HG03521 (cell line): Measurements from ENCODE around the gene PDE6H.

Experiments used
- ATAC-seq: cut with Tn5 transposase; IDR thresholded peaks from one replicate; pipeline ENCODE4 v1.9.1; 2021; ENCODE audit warnings: mild to moderate bottlenecking, moderate library complexity; ENCODE audit not compliant: unreplicated experiment

PDE6H gene

DNA sequence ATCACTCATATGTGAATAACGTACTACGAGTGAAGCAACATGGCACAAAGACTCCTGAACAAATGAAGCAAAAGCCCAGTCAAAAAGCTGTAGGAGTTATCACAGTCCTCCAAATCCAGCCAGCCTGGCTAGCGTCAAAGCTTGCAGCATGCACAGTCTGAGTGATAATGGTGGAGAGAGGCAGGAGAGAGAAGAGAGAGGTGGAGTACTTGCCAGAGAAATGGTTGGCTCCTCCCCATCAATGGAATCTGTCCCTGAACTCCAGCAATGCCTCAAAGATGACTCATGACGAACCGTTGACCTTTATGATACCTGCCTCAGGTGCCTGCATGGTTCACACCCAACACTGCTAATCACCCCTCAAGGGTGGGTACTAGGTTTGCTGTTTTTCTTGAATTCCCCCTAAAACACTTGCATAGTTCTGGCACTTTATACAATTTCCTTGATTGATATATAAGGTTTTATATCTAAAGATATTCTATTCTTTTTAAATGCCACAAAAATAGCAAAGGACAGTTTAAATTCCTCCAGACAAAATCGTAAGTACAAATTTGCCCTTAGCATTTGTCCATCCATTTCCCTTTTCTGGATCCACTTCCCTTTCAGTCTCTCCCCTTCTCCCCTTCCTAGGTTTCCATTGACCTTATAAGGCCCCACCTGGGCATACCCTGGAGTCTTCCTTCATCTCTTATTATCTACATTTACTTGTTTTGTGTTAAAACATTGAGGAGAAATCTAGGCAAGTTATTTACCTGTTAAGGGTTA, 21.7 kb upstream of the PDE6H start:
- ATAC-seq: no peak

DNA sequence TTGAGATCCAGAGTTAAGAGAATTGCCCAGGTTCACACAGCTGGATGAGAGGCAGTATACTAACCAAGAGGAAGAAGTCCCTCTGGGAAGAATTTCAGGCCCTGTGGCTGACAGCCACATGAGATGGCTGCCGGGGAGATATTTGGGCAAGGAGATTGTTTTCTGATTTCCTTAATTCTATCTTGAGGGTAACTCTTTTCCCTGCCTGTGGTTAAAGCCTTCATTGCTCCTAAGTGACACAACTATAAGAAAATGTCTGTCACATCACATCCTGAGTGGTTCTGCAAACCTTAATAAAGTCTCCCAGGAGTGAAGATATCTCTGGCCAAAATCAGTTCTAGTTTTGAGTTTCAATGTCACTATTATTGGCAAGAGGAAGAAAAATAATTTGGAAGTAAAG, 21.0 kb upstream of the PDE6H start:
- no peak for ATAC-seq

DNA sequence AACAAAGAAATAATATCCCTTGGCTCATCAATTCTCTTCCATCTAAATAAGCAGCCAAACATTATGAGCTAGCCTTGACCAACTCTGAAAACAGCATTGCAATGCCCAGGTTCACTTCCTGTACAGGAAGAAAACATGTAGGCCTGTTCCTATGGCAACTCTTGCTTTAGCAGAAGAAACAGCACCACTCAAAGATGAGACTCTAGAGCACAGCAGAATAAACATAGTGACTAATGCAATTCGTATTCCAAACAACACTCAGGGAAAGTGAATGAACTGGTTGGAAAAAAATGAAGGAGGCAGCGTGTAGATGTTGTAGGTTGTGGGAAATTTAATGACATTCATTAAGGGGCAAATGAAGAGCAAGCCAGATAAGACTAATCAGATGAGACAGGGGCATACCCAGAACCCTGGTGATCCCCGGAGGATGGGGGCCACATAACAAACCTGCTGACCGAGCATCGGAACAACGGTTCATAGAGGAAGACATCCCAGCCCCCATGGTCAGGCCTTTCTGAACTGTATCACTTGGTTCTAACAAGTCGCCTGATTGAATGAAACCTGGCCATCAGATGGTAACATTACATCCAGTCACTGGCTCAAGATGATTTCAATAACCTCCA, 20.4 kb upstream of the PDE6H start:
- ATAC-seq: peak; percentile 58

DNA sequence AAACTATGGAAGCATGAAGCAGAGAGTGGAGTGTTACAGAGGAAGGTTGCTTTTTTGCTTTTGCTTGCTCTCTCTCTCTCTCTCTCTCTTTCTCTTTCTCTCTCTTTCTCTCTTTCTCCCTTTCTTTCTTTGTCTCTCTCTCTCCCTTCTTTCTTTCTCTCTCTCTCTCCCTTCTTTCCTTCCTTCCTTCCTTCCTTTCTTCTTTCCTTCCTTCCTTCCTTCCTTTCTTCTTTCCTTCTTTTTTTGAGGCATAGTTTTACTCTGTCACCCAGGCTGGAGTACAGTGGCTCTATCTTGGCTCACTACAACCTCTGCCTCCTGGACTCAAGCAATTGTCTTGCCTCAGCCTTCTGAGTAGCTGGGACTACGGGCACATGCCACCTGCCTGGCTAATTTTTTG, 19.1 kb upstream of the PDE6H start:
- no peak for ATAC-seq

DNA sequence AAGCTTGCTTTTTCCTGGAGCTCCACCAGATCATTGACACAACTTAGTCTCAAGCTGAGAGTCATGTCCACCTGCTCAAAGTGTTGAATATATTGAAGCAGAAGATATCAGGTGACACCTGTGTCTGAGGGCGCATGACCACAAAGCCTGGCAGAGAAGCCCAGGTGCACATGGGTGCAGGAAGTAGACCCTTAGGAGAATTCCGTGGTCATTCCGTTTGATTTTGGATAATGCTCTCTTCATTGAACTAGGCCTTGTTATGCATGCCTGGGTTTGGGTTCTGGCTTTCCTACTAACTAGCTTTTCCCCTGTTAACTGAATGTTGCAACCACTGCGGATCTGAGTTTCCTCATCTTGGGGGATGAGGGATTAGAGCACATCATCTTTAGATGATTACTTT, 18.6 kb upstream of the PDE6H start:
- ATAC-seq: no peak

DNA sequence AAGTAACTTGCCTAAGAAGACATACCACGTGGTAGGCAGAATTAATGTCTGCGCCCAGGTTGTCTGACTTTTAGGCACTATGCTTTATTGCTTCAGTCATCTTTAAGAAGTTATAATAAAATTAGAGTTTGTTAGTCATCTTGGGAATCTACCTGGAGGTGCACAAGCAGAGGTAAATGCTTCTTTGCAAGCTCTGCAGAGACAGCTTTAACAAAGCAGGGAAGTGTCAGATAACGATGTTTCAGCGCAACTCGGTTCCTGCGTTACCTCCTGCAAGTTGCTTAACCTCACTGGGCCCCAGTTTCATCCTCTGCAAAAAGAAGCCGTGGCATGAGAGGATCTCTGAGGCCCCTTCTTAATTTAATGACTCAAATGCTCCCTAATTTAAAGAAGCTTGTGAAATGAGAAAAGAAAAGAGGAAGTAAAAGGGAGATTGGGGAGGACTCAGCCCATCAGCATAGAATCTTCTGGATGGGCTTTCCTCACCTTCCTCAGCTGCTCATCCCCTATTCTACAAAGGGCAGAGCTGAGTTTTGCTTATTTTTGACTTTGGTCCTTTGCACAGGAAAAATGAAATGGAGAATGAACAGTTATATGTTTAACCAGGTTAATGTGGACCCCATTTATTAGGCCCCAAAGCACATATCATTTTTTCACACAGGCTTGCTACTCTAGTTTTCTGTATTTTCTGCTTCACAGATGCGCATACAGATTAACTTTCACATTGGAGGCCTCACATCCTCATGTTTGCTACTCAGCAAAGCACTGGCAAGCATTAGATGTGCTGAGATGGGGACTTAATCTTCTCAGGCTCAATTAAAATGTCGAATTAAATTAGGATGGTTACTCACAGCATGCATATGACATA, 16.6 kb upstream of the PDE6H start:
- peak; percentile 22 for ATAC-seq

DNA sequence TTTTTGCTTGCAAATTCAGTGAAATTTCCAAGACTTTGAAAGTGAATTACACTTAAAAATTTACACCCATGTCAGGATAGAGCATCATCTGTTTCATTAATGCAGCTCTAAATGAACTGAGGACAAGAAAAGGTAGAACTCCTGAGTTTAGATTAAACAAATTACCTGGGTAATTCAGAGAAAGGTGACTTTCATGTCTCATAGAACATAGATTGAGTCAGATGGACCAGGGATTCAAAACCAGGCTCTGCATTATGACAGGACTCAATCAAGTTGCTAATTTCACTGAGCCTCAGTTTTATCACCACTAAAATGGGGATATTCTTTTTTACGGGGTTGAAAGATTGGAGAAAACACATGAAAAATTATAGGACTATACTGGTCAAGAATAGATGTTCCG, 15.9 kb upstream of the PDE6H start:
- ATAC-seq: no peak

DNA sequence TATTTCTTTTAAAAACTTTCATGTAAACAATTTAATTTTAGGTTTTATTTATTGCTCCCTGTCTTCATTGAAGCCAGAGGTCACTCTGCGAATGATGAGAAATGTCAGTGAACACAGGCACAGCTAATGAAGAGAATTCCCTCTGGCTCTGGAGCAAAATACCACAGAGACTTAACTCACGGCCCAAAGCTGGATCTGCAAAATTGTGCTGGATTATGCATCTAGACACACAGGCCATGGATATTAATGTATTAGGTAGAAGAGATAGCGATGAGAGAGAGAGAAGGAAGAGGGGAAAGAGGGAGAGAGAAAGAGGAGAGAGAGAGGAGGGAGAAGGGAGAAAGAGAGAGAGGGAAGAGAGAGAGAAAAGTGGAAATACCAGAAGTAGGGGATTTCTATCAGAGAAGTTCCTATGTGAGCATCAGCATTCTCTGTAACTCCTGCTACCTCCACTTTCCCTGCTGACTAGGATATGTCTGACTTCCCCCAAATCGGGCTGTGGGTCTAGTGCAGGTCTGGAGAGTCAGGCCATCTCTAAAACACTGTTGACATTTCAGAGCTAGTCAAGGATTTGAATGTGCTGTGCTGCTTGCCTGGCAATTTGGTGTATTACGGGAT, 15.2 kb upstream of the PDE6H start:
- ATAC-seq: no peak

DNA sequence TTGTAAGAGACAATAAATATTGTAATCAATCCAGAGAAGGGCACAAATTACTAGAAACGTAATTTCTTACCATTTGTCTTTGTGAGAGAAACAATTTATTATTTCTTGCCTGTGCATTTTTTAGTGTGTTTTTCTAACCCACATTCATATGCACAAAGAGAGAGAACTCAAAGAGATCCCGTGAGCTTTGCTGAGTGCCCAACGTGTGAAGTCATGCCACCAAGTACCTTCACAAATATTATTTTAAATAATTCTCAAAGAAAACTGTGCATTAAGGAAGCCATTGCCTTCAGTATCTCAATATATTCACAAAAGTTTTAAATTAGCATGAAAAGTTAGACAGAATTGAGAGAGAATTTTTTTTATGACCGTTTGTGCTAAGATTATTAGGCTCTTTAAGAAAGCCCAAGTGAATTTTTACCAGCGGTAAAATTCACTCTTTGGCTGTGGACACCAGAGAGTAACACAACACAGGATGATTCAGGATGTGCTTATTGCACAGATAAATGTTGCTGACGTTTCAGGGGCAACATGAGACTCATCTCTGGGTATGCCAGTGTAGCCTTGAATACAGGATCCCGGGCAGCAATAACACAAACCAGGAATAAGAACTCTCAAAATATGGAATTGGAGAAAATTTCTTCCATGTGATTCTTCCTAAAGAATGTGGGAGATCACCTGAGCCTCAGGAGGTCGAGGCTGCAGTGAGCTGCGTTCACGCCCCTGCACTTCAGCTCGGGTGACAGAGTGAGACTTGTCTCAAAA, 14.3 kb upstream of the PDE6H start:
- no peak for ATAC-seq

DNA sequence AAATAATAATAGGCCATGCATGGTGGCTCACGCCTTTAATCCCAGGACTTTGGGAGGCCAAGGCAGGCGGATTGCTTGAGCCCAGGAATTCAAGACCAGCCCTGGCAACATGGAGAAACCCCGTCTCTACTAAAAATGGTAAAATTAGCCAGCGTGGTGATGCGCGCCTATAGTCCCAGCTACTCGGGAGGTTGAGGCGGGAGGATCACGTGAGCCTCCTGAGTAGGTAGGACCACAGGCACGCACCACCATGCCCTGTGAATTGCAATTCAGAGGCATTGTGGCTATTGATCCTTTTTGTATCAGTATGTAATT, 13.8 kb upstream of the PDE6H start:
- no peak for ATAC-seq

DNA sequence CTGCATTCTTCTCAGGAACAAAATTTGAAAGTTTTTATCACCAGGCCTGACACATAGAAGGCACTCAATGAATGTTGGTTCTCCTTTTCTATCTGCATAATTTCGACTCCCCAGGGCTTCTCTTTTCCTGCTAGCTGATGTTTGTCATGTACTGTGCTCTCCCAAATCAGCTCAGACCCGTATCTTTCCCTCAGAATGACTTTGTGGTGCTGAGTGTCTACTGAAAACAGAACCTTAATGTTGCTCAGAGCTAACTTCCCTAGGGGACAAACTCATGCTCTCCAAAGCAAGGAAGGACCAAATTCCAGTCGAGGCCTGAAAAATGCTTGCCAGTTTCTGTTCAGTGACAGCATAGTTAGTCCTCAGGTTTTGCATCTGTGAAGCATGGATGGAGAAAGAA, 13.4 kb upstream of the PDE6H start:
- ATAC-seq: no peak

DNA sequence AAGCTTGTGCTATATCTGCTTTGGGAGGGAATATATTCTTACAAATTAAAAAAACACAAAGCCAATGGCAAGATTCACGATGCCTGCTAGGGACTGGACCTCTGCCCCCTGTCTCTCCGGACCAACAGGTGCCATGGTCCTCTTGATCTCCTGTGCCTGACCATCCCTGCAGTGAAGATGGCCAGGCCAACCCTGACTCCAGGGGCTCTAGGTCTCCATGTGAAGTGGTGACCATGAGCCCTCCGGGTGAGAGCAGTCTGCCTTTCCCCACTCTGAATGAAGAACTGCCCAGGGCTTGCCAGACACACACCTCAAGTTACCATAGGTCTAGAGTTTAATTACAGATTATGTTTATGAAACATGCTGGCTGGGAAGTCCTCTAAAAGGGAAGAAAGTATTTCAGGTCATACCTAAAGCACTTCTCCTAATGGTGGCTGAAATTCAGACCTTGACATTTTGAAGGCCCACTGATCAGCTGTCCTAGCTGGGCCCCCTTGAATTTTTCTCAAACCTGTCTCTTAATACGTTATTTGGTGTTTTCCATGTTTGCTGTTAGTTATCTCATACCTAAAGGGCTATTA, 12.8 kb upstream of the PDE6H start:
- no peak for ATAC-seq

DNA sequence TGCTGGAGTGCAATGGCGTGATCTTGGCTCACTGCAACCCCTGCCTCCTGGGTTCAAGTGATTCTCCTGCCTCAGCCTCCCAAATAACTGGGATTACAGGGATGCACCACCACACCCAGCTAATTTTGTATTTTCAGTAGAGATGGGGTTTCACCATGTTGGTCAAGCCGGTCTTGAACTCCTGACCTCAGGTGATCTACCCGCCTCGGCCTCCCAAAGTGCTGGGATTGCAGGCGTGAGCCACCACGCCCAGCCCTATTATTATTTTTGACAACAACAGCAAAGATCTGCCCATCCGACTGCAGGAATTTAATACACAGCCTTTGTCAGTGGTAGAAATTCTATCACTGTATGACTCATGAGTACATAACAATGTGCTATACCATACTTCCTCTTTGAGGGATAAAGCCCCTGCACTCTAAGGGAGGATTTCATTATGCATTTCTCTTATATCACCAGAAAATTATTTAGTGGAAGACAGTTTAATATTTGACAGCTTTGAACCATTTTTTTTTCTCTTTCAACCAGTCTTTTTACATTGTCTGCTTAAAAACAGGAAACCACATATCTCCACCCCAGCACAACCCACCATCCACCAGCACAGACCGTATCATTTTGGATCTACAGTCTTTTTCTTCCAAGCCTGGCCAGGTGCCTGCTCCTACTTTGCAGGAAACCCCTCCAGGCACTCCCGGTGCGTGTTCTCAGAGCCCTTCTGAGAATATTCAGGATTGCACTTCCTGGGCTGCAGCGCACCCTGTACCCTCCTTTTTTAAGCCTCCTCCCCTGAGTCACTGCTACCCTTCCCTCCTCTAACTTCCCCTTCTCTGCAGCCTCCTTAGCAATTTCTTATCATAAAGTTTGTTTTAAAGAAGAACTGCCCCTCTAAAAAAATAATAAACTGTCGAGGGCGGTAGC, 12.0 kb upstream of the PDE6H start:
- peak; percentile 34 for ATAC-seq

DNA sequence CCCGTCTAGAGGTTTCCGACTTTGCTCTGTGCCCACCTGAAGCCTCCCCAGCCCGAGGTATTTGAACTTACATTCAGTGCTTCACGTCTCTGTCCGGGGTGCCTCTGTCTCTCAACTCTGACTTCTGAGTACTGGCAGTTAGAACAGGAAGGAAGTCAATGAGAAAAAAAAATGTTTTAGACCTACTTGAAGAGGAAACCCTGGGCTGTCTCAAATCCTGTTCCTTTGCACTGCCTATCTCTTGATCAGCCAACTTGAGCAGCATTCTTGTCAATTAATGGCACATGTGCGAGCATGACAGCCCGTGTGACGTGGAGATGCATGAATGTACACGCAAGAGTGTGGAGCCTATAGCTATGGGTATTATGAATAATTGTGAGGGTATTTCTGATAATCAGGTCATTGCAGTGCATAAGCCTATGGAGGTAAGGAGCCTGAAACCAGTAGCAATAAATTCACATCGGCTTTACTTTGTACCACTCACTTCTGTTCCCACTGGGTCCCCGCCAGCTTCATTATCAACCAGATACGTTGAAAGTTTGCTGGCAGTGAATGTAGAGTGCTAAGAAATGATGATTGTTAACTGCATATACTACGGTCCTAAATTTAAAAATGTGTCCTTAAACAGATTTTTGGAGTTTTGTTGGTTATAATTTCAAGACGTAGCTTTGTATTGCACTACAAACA, 11.2 kb upstream of the PDE6H start, which contains the start of gene ARHGDIB:
ARHGDIB (minus strand) TSS at position 136 of the 687 bp plus-strand sequence. CDS start 10,889 bp downstream, outside the sequence.
- ATAC-seq: peak; percentile 63

DNA sequence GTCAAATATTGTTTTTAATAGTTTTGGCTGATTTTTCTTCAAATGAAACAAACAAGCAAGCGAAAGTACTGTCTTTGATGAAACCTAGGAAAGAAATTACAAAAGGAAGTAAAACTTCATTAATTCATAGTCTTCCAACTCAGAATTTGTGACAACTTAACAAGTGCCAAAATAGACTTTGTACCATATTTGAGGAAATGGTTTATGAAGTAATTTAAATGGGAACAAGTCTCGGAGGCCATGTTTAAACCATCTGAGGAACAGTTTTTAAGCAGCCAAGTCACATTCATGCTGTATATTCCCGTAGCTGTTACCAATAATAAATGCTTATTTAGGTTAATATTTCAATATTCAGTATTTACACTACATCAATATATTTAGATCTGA, 10.7 kb upstream of the PDE6H start:
- no peak for ATAC-seq

DNA sequence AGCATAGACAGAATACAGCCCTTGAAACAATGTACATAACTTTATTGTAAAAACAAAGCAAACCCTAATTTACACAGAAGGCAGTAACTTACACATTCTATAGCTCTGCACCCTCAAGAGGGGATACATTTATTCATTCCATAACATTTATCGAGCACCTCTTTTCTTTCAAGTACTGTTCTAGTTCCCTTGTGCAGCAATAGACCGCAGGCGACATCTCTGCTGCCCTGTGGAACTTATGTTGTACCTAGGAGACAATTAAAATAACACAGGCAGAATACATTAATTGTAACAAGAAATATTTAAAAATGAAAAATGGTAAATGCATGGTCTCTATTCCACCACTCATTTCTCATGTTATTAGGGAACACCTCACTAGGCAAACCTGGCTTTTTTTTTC, 10.0 kb upstream of the PDE6H start:
- no peak for ATAC-seq

DNA sequence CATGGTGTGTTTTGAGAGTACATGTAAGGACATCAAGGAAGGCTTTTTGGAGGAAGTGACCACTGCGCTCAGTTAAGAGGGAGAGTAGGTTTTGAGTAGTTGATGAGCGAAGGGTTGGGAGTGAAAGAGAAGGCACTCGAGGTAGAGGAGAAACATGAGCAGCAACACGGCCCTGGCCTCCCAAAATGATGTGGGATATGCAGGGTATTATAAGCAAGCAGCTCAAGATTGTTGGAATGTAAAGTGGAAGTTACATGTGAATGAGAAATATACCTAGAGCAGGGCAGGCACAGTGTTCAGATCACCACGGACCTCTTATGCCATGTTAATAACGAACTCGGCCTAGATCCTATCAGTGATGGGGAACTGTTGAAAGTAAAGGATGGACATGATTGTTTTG, 9.3 kb upstream of the PDE6H start:
- ATAC-seq: no peak

DNA sequence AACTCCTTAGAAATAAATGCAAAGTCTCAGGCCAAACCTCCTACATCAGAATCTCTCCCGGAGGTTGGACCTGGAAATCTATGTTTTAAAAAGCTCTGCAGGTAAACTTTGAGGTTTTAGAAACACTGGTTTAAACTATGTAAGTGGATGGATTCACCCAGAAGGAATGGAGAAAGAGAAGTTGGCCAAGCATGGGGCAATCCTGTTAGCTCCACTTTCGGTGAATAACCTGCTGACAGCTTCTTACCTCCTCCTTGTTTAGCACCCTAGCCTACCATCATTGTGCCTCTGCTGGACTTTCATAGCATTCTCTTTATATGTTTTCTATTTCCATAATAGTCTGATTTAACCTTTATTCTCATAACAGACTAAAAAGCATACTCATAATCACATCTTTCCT, 8.4 kb upstream of the PDE6H start:
- no peak for ATAC-seq

DNA sequence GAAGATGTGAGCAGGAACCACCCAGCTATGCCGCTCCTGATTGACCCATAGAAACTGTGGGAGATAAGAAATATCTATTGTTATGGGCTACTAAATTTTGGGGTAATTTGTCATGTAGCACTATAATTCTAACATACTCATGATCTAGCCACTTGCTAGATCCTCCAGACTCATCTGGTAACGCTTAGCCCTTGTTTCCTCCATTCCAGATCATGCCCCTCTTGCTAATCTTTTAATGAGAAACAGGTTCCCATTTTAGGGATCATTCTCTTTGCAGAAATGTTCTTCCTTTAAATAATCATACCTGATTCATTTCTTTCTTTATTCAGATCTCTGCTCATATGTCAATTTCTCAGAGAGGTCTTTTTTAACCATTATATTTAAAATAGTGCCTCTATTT, 7.6 kb upstream of the PDE6H start:
- no peak for ATAC-seq
